OCI-LY1 (cell line): ENCODE measurements around the gene FYB1.

Source experiments
- H2AFZ ChIP-seq: fragments of 200-600 bp; sonication (generic), shearing (Covaris generic); 2 replicates; pipeline ENCODE4 v1.6.0; 2014; ENCODE audit warnings: antibody characterized with exemption, mild to moderate bottlenecking, low read length
- H3F3A ChIP-seq: fragments of 200-600 bp; sonication (generic), shearing (Covaris generic); 2 replicates; pipeline ENCODE4 v1.6.0; 2014; ENCODE audit warnings: mild to moderate bottlenecking, antibody characterized with exemption, low read length, moderate library complexity; ENCODE audit not compliant: insufficient read depth
- H3K27ac ChIP-seq: fragments of 200-600 bp; sonication (generic); 2 replicates; pipeline ENCODE4 v1.5.1; 2014; ENCODE audit warnings: low read length, mixed run types, mild to moderate bottlenecking, low read depth; ENCODE audit not compliant: poor library complexity, severe bottlenecking
- H3K27me3 ChIP-seq: fragments of 200-600 bp; sonication (generic); 2 replicates; pipeline ENCODE4 v1.6.0; 2014; ENCODE audit warnings: antibody characterized with exemption, mild to moderate bottlenecking, low read length, moderate library complexity; ENCODE audit not compliant: insufficient read depth
- H3K36me3 ChIP-seq: fragments of 200-600 bp; sonication (generic); 2 replicates; pipeline ENCODE4 v1.6.1; 2014; ENCODE audit warnings: mild to moderate bottlenecking, antibody characterized with exemption, low read length, moderate library complexity, mixed read lengths; ENCODE audit not compliant: insufficient read depth
- H3K4me1 ChIP-seq: fragments of 200-600 bp; sonication (generic); 2 replicates; pipeline ENCODE4 v1.5.1; 2014; ENCODE audit warnings: mild to moderate bottlenecking, low read length, moderate library complexity; ENCODE audit not compliant: insufficient read depth, severe bottlenecking
- H3K4me2 ChIP-seq: fragments of 200-600 bp; sonication (generic), shearing (Covaris generic); 2 replicates; pipeline ENCODE4 v1.6.1; 2014; ENCODE audit warnings: low read length
- H3K4me3 ChIP-seq: fragments of 200-600 bp; sonication (generic); 2 replicates; pipeline ENCODE4 v1.5.1; 2014; ENCODE audit warnings: low read length, low read depth, mild to moderate bottlenecking, mixed read lengths; ENCODE audit not compliant: poor library complexity, severe bottlenecking
- H3K79me2 ChIP-seq: fragments of 200-600 bp; shearing (Covaris generic); 2 replicates; pipeline ENCODE4 v1.6.1; 2016; ENCODE audit warnings: mixed run types, low read length, mixed read lengths; ENCODE audit not compliant: insufficient read depth
- H3K9ac ChIP-seq: fragments of 200-600 bp; sonication (generic), shearing (Covaris generic); 2 replicates; pipeline ENCODE4 v1.6.1; 2014; ENCODE audit warnings: mild to moderate bottlenecking, low read length, mixed read lengths
- H3K9me2 ChIP-seq: fragments of 200-600 bp; sonication (generic), shearing (Covaris generic); 2 replicates; pipeline ENCODE4 v1.6.1; 2014; ENCODE audit warnings: low read depth, mild to moderate bottlenecking, low read length, mixed read lengths
- H3K9me3 ChIP-seq: fragments of 200-600 bp; shearing (Covaris generic); 2 replicates; pipeline ENCODE4 v1.6.1; 2014; ENCODE audit warnings: low read length, mixed read lengths
- H4K20me1 ChIP-seq: fragments of 200-600 bp; sonication (generic), shearing (Covaris generic); 2 replicates; pipeline ENCODE4 v1.6.0; 2016; ENCODE audit warnings: mild to moderate bottlenecking, low read length; ENCODE audit not compliant: insufficient read depth
- EZH2 ChIP-seq: fragments of 200-600 bp; sonication (generic), shearing (Covaris generic); IDR thresholded peaks from 2 replicates; pipeline ENCODE4 v1.8.0; 2017; ENCODE audit warnings: borderline replicate concordance, mixed run types, mild to moderate bottlenecking, antibody characterized with exemption, low read length, moderate library complexity, mixed read lengths
- TF ChIP-seq, protein P1 (sequence below): fragments of 200-600 bp; sonication (generic), shearing (Covaris generic); IDR thresholded peaks from 2 replicates; pipeline ENCODE4 v1.5.1; 2017; ENCODE audit warnings: mild to moderate bottlenecking, antibody characterized with exemption, low read length, moderate library complexity, mixed read lengths

The FYB1 gene

DNA sequence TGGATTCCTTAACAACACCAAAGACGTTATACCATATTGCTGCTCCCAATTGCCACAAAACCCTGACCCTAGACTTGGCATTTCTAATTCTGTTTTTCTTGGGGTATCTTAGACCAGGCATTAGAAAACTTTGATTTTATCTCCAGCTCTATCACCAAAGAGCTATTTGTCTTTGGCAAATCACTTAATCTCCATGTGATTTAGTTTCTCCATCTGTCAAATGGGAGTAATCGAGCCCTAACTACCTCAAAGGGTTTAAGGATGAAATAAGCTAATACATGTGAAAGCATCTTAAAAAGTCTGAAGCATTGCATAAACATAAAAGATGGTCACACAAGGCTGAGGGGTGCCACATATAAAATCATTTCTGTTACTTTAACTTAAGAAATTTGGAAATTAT is 60.6 kb downstream of the FYB1 start:
- Histone ChIP-seq H4K20me1 (no peaks in the 10 kb centered on the region), H3K9me3 (no peaks in the 10 kb centered on the region), H3K9me2 (no peaks in the 10 kb centered on the region), H2AFZ (no peak overlapping the region), H3K36me3 (no peaks in the 10 kb centered on the region), H3K4me3 (no peak overlapping the region), H3K79me2 (no peaks in the 10 kb centered on the region), H3K27me3 (no peaks in the 10 kb centered on the region), H3F3A (no peaks in the 10 kb centered on the region), H3K4me1 (no peaks in the 10 kb centered on the region), H3K4me2 (no peak overlapping the region), H3K9ac (no peak overlapping the region), H3K27ac (no peak overlapping the region)
- TF ChIP-seq, protein P1, sequence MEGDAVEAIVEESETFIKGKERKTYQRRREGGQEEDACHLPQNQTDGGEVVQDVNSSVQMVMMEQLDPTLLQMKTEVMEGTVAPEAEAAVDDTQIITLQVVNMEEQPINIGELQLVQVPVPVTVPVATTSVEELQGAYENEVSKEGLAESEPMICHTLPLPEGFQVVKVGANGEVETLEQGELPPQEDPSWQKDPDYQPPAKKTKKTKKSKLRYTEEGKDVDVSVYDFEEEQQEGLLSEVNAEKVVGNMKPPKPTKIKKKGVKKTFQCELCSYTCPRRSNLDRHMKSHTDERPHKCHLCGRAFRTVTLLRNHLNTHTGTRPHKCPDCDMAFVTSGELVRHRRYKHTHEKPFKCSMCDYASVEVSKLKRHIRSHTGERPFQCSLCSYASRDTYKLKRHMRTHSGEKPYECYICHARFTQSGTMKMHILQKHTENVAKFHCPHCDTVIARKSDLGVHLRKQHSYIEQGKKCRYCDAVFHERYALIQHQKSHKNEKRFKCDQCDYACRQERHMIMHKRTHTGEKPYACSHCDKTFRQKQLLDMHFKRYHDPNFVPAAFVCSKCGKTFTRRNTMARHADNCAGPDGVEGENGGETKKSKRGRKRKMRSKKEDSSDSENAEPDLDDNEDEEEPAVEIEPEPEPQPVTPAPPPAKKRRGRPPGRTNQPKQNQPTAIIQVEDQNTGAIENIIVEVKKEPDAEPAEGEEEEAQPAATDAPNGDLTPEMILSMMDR, result no peak
- TF ChIP-seq EZH2, result no peak

DNA sequence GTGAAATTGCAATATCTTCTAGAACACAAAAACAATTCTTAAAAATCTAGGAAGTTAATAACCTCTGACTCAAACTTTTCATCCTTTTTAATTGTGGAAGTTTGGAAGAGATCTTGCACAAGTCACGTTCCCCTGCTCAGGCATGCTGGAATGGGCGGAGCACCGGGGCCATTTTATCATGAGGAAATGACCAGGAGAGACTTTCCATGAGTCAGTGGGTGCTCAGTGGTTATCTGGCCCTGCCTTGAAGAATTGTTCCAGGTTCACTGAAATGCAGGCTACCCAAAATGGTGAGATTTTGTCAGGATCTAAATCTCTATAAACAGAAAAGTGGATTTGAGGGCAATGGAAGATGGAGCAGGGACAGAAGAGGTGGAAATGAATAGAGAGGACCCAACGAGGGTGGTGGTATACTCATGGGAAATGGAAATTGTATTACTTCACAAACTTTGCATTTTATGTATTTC is 61.2 kb downstream of the FYB1 start:
- no peak overlapping the region for H3K9ac ChIP-seq
- TF ChIP-seq EZH2, result no peak
- TF ChIP-seq, protein P1, result no peak
- H3K36me3 ChIP-seq, result no peaks in the 10 kb centered on the region
- H3K27me3 ChIP-seq, result no peaks in the 10 kb centered on the region
- H3K9me3 ChIP-seq, result no peaks in the 10 kb centered on the region
- no peaks in the 10 kb centered on the region for H4K20me1 ChIP-seq
- no peak overlapping the region for H3K4me2 ChIP-seq
- H3K4me1 ChIP-seq, result no peaks in the 10 kb centered on the region
- H2AFZ ChIP-seq, result no peak overlapping the region
- no peak overlapping the region for H3K27ac ChIP-seq
- no peak overlapping the region for H3K4me3 ChIP-seq
- no peaks in the 10 kb centered on the region for H3K9me2 ChIP-seq
- H3F3A ChIP-seq, result no peaks in the 10 kb centered on the region
- no peaks in the 10 kb centered on the region for H3K79me2 ChIP-seq

DNA sequence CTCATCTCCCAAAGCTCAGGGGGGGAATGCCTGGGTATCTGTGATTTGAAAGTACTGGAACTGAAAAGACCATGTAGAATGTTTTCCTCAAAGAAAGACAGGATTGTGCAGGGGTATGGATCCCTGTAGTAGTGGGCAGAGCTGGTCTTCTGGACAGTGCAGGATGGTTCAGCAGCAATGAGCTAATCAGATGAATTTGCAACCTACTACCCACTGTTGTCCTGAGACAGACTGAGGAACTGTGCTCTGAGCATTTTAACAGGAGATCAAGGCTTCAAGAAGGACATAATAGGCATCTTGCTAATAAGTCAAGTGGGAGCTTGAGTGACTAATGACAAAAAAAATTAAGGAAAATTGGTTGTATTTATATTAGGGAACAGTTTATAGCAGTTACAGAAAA is 61.7 kb downstream of the FYB1 start:
- Histone ChIP-seq H3K4me1 (no peaks in the 10 kb centered on the region), H3K79me2 (no peaks in the 10 kb centered on the region), H3K27ac (no peak overlapping the region), H3K4me3 (no peak overlapping the region), H3K36me3 (no peaks in the 10 kb centered on the region), H3K9ac (no peak overlapping the region), H3F3A (no peaks in the 10 kb centered on the region), H3K27me3 (no peaks in the 10 kb centered on the region), H3K9me3 (no peaks in the 10 kb centered on the region), H4K20me1 (no peaks in the 10 kb centered on the region), H3K4me2 (no peak overlapping the region), H3K9me2 (no peaks in the 10 kb centered on the region), H2AFZ (no peak overlapping the region)
- TF ChIP-seq, protein P1, result no peak
- no peak for TF ChIP-seq EZH2
